Activated CD8-positive, alpha-beta memory T cell treated with anti-CD3 and anti-CD28 coated beads, Interleukin-2, amount 50 U/mL, for 4 hours (primary cell): ENCODE results near the gene NAA15.
"Not testable (repeated sequence)": the region's sequence is repeated elsewhere in the genome, so short reads cannot be mapped to it uniquely, and the experiment has no call there.

ENCODE experiments used
- DNase-seq: peaks from one replicate; pipeline ENCODE4 v3.0.0-alpha.2; 2020

Gene NAA15

GRCh38 chr4:139301113-139301820, at the start of gene NAA15:
TSS of gene NAA15 (plus strand) at chr4:139301505. CDS start at chr4:139301778, 273 bp downstream.
- peak; percentile 97 for DNase-seq

- DNase-seq, result no peak
These were observed 48.3 kb upstream of the NAA15 start for GRCh38 chr4:139253046-139253445.

GRCh38 chr4:139253713-139254112, 47.6 kb upstream of the NAA15 start:
- DNase-seq, result no peak

- not testable (repeated sequence) for DNase-seq
These were observed 45.7 kb upstream of the NAA15 start for GRCh38 chr4:139255581-139255980.

- no peak for DNase-seq
These were observed 45.0 kb upstream of the NAA15 start for GRCh38 chr4:139256349-139256748.

- no peak for DNase-seq
These were observed 35.7 kb upstream of the NAA15 start for GRCh38 chr4:139265654-139266053.

- DNase-seq, result no peak
These were observed 35.1 kb upstream of the NAA15 start for GRCh38 chr4:139266208-139266582.

- DNase-seq, result peak; percentile 56
These were observed 34.6 kb upstream of the NAA15 start for GRCh38 chr4:139266583-139267257.

GRCh38 chr4:139267301-139267700, 34.0 kb upstream of the NAA15 start:
- DNase-seq, result no peak

- no peak for DNase-seq
These were observed 27.5 kb upstream of the NAA15 start for GRCh38 chr4:139273835-139274234.

- no peak for DNase-seq
These were observed 26.5 kb upstream of the NAA15 start for GRCh38 chr4:139274790-139275189.

GRCh38 chr4:139275281-139275735, 26.0 kb upstream of the NAA15 start:
- DNase-seq, result no peak

GRCh38 chr4:139278485-139278884, 22.8 kb upstream of the NAA15 start:
- DNase-seq, result no peak

GRCh38 chr4:139278912-139279759, 22.2 kb upstream of the NAA15 start:
- DNase-seq, result no peak

GRCh38 chr4:139279760-139280620, 21.3 kb upstream of the NAA15 start, which contains the start of gene MGARP:
TSS of gene MGARP (minus strand) at chr4:139280225. CDS start at chr4:139280158, 67 bp downstream.
- peak; percentile 37 for DNase-seq

GRCh38 chr4:139282065-139282720, 19.1 kb upstream of the NAA15 start:
- no peak for DNase-seq

GRCh38 chr4:139282721-139283075, 18.6 kb upstream of the NAA15 start:
- DNase-seq, result no peak

- no peak for DNase-seq
These were observed 15.1 kb upstream of the NAA15 start for GRCh38 chr4:139286186-139286698.

- DNase-seq, result peak; percentile 100
These were observed 5.9 kb upstream of the NAA15 start for GRCh38 chr4:139295206-139295941.

GRCh38 chr4:139295942-139296299, 5.4 kb upstream of the NAA15 start:
- DNase-seq, result no peak

- DNase-seq, result no peak
These were observed 4.3 kb upstream of the NAA15 start for GRCh38 chr4:139297001-139297410.
